Panc1 (cell line): ENCODE data around the gene WRNIP1. TPM values are rescaled to one million over a fixed set of nuclear protein-coding genes. Genes with fewer than 3 reads are reported as not detected.

Source experiments
- ATAC-seq: fragments of 200-7000 bp; cut with Tn5 transposase; 2 replicates; pipeline ENCODE4 v1.9.1; 2020; ENCODE audit warnings: mild to moderate bottlenecking, moderate library complexity
- BruUV-seq: library from RNA; stranded (reverse); fragments of 400-500 nt; replicated peaks from 2 replicates; lab custom pipeline; 2021; lab: Mats Ljungman, UMichigan
- CTCF ChIA-PET: fragments of 300-600 bp; sonication (Branson Sonifier 250); formaldehyde crosslinking; loops from one replicate; lab custom pipeline; 2022; ENCODE audit warnings: antibody characterized with exemption; lab: Charles Lee
- POLR2A ChIA-PET: fragments of 300-600 bp; sonication (Branson Sonifier 250); formaldehyde crosslinking; loops from one replicate; lab custom pipeline; 2022; ENCODE audit warnings: antibody characterized with exemption; lab: Charles Lee
- DNase-seq: peaks from one replicate; pipeline ENCODE4 v3.0.0-alpha.2; 2010; ENCODE audit warnings: low read depth, low spot score
- H3K27ac ChIP-seq: 2 replicates; pipeline ENCODE4 v1.5.1; 2011; ENCODE audit warnings: mild to moderate bottlenecking, low read length, inconsistent platforms
- H3K27me3 ChIP-seq: fragments of 200-500 bp; sonication (Bioruptor generic); 2 replicates; pipeline ENCODE4 v1.6.0; 2014; ENCODE audit warnings: low read length, inconsistent platforms; ENCODE audit not compliant: control insufficient read depth, insufficient read depth
- H3K36me3 ChIP-seq: fragments of 200-500 bp; sonication (Bioruptor generic); 2 replicates; pipeline ENCODE4 v1.5.1; 2014; ENCODE audit warnings: inconsistent platforms, mild to moderate bottlenecking, low read length, moderate library complexity; ENCODE audit not compliant: control insufficient read depth, insufficient read depth
- H3K4me1 ChIP-seq: 2 replicates; pipeline ENCODE4 v1.5.1; 2011; ENCODE audit warnings: inconsistent platforms, mild to moderate bottlenecking, low read length, moderate library complexity; ENCODE audit not compliant: control insufficient read depth, insufficient read depth
- H3K4me3 ChIP-seq, 2 experiments: 2 replicates each; pipeline ENCODE4 v1.5.1; 2011 to 2012; ENCODE audit warnings: low read depth in 2 of 2, low read length in 2 of 2, mild to moderate bottlenecking in 2 of 2, inconsistent platforms in 1 of 2, moderate library complexity in 1 of 2
- H3K9me3 ChIP-seq: fragments of 200-500 bp; sonication (Bioruptor generic); 2 replicates; pipeline ENCODE4 v1.5.1; 2014; ENCODE audit warnings: low read depth, mild to moderate bottlenecking, inconsistent platforms, low read length, moderate library complexity; ENCODE audit not compliant: control insufficient read depth, insufficient read depth
- POLR2AphosphoS5 ChIP-seq: IDR thresholded peaks from 2 replicates; pipeline ENCODE4 v1.6.1; 2012; ENCODE audit warnings: mild to moderate bottlenecking, low read depth, low read length, moderate library complexity
- SIN3A ChIP-seq: IDR thresholded peaks from 2 replicates; pipeline ENCODE4 v1.6.1; 2012; ENCODE audit warnings: low read depth, mild to moderate bottlenecking, low read length, moderate library complexity, borderline replicate concordance; ENCODE audit not compliant: insufficient read depth
- TCF7L2 ChIP-seq: IDR thresholded peaks from 2 replicates; pipeline ENCODE4 v1.6.1; 2011; ENCODE audit warnings: mild to moderate bottlenecking, low read depth, low read length, inconsistent platforms
- in situ Hi-C: cut with HindIII; loops from 2 replicates; pipeline ENCODE4 v1.10.0; 2016; ENCODE audit warnings: low sequenced_read_pairs, low pct_unique_long_range_greater_than_20kb
- intact Hi-C: fragments of 100-400 bp; cut with micrococcal nuclease; formaldehyde crosslinking; loops from one replicate; pipeline ENCODE4 v1.10.0; 2022; ENCODE audit not compliant: unreplicated experiment
- total RNA-seq: library from RNA; stranded (reverse); gene quantifications from one replicate; pipeline ENCODE4 v1.2.1, GENCODE V29; 2021; ENCODE audit not compliant: unreplicated experiment
- TF ChIP-seq, protein P1 (sequence below): fragments of 450-650 bp; IDR thresholded peaks from 2 replicates; pipeline ENCODE4 v1.5.1; 2017; ENCODE audit warnings: mild to moderate bottlenecking
- TF ChIP-seq, protein P2 (sequence below), 2 experiments: IDR thresholded peaks; 2 replicates each; pipeline ENCODE4 v1.6.1; 2011 to 2012; ENCODE audit warnings: low read depth in 2 of 2, control low read depth in 1 of 2, low read length in 1 of 2, mild to moderate bottlenecking in 1 of 2, moderate library complexity in 1 of 2; ENCODE audit not compliant: insufficient read depth in 1 of 2

The WRNIP1 gene
- total RNA-seq, 1 experiment from 2014 or later: 69.1 TPM

DNA sequence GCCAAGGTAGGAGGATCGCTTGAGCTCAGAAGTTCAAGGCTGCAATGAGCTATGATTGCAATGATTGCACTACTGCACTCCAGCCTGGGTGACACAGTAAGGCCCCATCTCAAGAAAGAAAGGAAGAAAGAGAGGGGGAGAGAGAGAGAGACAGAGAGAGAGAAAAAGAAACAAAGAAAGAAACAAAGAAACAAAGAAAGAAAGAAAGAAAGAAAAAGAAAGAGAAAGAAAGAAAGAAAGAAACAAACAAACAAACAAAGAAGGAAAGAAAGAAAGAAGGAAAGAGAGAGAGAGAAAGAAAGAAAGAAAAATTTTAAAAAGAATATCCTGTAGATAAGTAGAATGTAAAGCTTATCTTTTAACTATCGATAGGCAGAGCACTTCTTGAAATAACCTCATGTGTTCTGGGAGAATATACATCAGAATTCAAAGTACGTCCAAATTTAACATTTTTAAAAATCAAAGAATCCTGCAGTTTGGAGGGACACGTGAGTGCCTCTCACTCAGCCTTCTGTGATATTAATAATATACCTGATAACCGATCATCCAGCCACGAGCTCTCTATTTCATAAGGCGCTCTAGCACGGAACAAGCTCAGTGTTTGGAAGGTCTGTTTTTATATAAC is 39.7 kb upstream of the WRNIP1 start:
- CTCF ChIA-PET: no interaction called here
- DNase-seq: no peak
- no TSS peak for BruUV-seq
- no peak for ATAC-seq
- no peak overlapping the region for H3K4me3 ChIP-seq
- no peak for TF ChIP-seq SIN3A
- TF ChIP-seq, protein P1, sequence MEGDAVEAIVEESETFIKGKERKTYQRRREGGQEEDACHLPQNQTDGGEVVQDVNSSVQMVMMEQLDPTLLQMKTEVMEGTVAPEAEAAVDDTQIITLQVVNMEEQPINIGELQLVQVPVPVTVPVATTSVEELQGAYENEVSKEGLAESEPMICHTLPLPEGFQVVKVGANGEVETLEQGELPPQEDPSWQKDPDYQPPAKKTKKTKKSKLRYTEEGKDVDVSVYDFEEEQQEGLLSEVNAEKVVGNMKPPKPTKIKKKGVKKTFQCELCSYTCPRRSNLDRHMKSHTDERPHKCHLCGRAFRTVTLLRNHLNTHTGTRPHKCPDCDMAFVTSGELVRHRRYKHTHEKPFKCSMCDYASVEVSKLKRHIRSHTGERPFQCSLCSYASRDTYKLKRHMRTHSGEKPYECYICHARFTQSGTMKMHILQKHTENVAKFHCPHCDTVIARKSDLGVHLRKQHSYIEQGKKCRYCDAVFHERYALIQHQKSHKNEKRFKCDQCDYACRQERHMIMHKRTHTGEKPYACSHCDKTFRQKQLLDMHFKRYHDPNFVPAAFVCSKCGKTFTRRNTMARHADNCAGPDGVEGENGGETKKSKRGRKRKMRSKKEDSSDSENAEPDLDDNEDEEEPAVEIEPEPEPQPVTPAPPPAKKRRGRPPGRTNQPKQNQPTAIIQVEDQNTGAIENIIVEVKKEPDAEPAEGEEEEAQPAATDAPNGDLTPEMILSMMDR: no peak
- no peak for TF ChIP-seq TCF7L2
- TF ChIP-seq POLR2AphosphoS5: no peak
- TF ChIP-seq, protein P2, sequence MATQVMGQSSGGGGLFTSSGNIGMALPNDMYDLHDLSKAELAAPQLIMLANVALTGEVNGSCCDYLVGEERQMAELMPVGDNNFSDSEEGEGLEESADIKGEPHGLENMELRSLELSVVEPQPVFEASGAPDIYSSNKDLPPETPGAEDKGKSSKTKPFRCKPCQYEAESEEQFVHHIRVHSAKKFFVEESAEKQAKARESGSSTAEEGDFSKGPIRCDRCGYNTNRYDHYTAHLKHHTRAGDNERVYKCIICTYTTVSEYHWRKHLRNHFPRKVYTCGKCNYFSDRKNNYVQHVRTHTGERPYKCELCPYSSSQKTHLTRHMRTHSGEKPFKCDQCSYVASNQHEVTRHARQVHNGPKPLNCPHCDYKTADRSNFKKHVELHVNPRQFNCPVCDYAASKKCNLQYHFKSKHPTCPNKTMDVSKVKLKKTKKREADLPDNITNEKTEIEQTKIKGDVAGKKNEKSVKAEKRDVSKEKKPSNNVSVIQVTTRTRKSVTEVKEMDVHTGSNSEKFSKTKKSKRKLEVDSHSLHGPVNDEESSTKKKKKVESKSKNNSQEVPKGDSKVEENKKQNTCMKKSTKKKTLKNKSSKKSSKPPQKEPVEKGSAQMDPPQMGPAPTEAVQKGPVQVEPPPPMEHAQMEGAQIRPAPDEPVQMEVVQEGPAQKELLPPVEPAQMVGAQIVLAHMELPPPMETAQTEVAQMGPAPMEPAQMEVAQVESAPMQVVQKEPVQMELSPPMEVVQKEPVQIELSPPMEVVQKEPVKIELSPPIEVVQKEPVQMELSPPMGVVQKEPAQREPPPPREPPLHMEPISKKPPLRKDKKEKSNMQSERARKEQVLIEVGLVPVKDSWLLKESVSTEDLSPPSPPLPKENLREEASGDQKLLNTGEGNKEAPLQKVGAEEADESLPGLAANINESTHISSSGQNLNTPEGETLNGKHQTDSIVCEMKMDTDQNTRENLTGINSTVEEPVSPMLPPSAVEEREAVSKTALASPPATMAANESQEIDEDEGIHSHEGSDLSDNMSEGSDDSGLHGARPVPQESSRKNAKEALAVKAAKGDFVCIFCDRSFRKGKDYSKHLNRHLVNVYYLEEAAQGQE (IDR thresholded peaks at IDR 0.05; ENCODE audit: insufficient read depth in 1 of 2, low read depth in 2 of 2, low read length in 1 of 2): no peak
- POLR2A ChIA-PET: no interaction called here
- H3K4me1 ChIP-seq: no peaks in the 10 kb centered on the region
- intact Hi-C loops (no loop called here), in situ Hi-C loops (no loop called here)
- H3K36me3 ChIP-seq: no peaks in the 10 kb centered on the region
- H3K27ac ChIP-seq: no peak overlapping the region
- H3K9me3 ChIP-seq: no peaks in the 10 kb centered on the region
- H3K27me3 ChIP-seq: no peaks in the 10 kb centered on the region

DNA sequence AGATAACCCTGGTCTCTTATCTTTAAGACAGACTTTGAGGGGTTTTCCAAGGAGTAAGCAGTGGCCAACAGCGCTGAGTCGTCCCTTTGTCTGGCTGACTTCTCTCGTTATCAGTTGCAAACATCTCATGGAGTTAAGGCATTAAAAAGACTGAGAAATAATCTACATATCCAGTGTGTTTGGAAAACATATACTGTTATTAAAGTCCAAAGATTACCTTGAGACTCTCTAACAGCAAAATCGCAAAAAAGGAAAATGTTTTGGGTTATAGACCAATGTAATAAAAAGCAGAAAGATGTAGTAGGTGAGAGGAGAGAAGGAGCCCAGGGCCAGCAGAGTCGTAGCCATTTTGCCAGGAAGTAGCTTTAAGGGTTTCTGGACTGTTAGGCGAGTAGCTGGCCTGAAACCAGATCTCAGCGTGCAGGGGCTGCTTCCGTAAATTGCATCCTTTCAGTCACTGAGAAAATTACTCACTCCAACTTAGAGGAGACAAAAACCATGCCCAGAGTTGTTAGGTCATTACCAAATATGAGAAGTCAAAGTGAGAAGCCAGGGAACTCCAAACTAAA is 39.1 kb upstream of the WRNIP1 start:
- no peaks in the 10 kb centered on the region for H3K4me1 ChIP-seq
- H3K36me3 ChIP-seq: no peaks in the 10 kb centered on the region
- BruUV-seq: no TSS peak
- no peak overlapping the region for H3K4me3 ChIP-seq
- ATAC-seq: 0 out of 2 replicates have a peak, but pooled peaks have one; percentile 26
- H3K27ac ChIP-seq: peak overlapping the region; percentile 20; the same call in 1 of the 2 replicates
- intact Hi-C loops (no loop called here), in situ Hi-C loops (no loop called here)
- TF ChIP-seq, protein P1: no peak
- TF ChIP-seq TCF7L2 (no peak), SIN3A (no peak), POLR2AphosphoS5 (no peak)
- TF ChIP-seq, protein P2 (IDR thresholded peaks at IDR 0.05; ENCODE audit: insufficient read depth in 1 of 2, low read depth in 2 of 2, low read length in 1 of 2): no peak
- ChIA-PET POLR2A (no interaction called here), CTCF (no interaction called here)
- DNase-seq: no peak
- no peaks in the 10 kb centered on the region for H3K27me3 ChIP-seq
- no peaks in the 10 kb centered on the region for H3K9me3 ChIP-seq
